SK-N-MC (cell line): Measurements from ENCODE around the gene SEZ6.

Experiments used
- EZH2 ChIP-seq: fragments of 200-600 bp; sonication (generic); IDR thresholded peaks from one replicate; pipeline ENCODE4 v1.6.1; 2017; ENCODE audit warnings: antibody characterized with exemption
- FOXP2 ChIP-seq: optimal IDR thresholded peaks from 2 replicates; pipeline ENCODE3; 2011; ENCODE audit warnings: mild to moderate bottlenecking, moderate library complexity; ENCODE audit not compliant: insufficient read depth; ENCODE audit errors: extremely low read length, control extremely low read depth
- POLR2AphosphoS5 ChIP-seq: IDR thresholded peaks from 2 replicates; pipeline ENCODE4 v1.6.1; 2012; ENCODE audit warnings: mild to moderate bottlenecking, low read depth, low read length, borderline replicate concordance

- TF ChIP-seq FOXP2 (no peak), EZH2 (no peak), POLR2AphosphoS5 (no peak)
These were observed 39.2 kb upstream of the SEZ6 start for GRCh38 chr17:29045026-29045425.
